ENCODE data around the gene KCNH1. TPM values are rescaled to one million over a fixed set of nuclear protein-coding genes. Genes with fewer than 3 reads are reported as not detected.

Gene KCNH1
- total RNA-seq, 1 experiment from 2014 or later, result 0.17 TPM

DNA sequence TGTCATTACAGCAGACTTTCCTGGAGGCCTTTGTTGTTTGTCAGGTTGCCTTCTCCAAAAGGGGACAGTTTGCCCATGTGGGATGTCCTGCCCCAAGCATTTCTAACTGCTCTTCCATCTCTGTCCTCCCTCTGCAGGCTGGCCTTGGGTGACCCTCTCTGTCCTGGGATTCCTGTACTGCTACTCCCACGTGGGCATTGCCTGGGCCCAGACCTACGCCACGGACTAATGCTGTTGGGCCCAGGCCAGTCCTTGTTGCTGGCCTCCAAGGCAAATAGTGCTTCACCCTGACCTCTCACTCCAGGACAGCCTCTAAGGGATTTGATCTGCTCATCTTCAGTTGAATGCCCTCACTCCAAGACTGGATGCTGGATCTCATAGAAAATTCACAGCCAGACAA is 459.8 kb downstream of the KCNH1 start (continued):
- TF ChIP-seq SMAD4 (CRISPR knock-in tag; IDR thresholded peaks at IDR 0.05) (no peak), JUN (CRISPR knock-in tag; IDR thresholded peaks at IDR 0.05) (no peak), ZBTB21 (CRISPR knock-in tag; IDR thresholded peaks at IDR 0.05; ENCODE audit: borderline replicate concordance) (no peak), ZNF396 (CRISPR knock-in tag; IDR thresholded peaks at IDR 0.05; ENCODE audit: borderline replicate concordance) (no peak), GTF2I (CRISPR knock-in tag; conservative IDR thresholded peaks at IDR 0.05) (no peak), NFYB (CRISPR knock-in tag; conservative IDR thresholded peaks at IDR 0.05; ENCODE audit: low read depth) (no peak)
- TF ChIP-seq, protein P1, sequence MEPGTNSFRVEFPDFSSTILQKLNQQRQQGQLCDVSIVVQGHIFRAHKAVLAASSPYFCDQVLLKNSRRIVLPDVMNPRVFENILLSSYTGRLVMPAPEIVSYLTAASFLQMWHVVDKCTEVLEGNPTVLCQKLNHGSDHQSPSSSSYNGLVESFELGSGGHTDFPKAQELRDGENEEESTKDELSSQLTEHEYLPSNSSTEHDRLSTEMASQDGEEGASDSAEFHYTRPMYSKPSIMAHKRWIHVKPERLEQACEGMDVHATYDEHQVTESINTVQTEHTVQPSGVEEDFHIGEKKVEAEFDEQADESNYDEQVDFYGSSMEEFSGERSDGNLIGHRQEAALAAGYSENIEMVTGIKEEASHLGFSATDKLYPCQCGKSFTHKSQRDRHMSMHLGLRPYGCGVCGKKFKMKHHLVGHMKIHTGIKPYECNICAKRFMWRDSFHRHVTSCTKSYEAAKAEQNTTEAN (CRISPR knock-in tag; IDR thresholded peaks at IDR 0.05), result no peak
- TF ChIP-seq, protein P2, sequence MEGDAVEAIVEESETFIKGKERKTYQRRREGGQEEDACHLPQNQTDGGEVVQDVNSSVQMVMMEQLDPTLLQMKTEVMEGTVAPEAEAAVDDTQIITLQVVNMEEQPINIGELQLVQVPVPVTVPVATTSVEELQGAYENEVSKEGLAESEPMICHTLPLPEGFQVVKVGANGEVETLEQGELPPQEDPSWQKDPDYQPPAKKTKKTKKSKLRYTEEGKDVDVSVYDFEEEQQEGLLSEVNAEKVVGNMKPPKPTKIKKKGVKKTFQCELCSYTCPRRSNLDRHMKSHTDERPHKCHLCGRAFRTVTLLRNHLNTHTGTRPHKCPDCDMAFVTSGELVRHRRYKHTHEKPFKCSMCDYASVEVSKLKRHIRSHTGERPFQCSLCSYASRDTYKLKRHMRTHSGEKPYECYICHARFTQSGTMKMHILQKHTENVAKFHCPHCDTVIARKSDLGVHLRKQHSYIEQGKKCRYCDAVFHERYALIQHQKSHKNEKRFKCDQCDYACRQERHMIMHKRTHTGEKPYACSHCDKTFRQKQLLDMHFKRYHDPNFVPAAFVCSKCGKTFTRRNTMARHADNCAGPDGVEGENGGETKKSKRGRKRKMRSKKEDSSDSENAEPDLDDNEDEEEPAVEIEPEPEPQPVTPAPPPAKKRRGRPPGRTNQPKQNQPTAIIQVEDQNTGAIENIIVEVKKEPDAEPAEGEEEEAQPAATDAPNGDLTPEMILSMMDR (IDR thresholded peaks at IDR 0.05), result no peak
- TF ChIP-seq, protein P3, sequence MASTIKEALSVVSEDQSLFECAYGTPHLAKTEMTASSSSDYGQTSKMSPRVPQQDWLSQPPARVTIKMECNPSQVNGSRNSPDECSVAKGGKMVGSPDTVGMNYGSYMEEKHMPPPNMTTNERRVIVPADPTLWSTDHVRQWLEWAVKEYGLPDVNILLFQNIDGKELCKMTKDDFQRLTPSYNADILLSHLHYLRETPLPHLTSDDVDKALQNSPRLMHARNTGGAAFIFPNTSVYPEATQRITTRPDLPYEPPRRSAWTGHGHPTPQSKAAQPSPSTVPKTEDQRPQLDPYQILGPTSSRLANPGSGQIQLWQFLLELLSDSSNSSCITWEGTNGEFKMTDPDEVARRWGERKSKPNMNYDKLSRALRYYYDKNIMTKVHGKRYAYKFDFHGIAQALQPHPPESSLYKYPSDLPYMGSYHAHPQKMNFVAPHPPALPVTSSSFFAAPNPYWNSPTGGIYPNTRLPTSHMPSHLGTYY (CRISPR knock-in tag; IDR thresholded peaks at IDR 0.05), result no peak

DNA sequence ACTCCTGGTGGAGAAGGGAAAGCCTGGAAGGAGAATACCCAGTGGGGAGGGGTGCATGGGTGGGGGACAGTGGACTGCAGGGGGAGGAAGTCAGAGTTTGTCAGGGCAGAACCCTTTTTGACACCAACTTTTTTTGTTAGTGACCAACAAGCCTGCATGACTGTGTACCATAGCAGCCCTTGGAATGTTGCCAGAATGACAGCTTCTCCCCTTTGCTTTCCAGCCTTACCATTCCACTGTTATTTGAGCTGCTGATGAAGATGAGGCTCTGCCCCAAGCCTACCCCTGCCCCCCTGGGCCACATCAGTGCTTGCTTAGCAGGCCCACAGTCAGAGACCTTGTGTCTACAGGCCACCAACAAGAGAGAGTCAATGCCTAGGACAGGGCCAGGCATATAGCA is 464.0 kb downstream of the KCNH1 start:
- CTCF ChIA-PET, result no interaction called here
- H3K9me3 Mint-ChIP-seq, result no peaks in the 10 kb centered on the region
- POLR2A ChIA-PET, result no interaction called here

More for the DNA sequence above, 464.0 kb downstream of the KCNH1 start:
- Mint-ChIP-seq H3K4me1 (no peaks in the 10 kb centered on the region), H3K4me3 (no peak overlapping the region), H3K36me3 (no peaks in the 10 kb centered on the region), H3K27ac (no peak overlapping the region), H3K27me3 (ENCODE audit: low read depth) (no peaks in the 10 kb centered on the region)
- ATAC-seq, result no peak
- DNase-seq (ENCODE audit: low spot score), result no peak
- TF ChIP-seq ZBTB21 (CRISPR knock-in tag; IDR thresholded peaks at IDR 0.05; ENCODE audit: borderline replicate concordance) (no peak), JAZF1 (CRISPR knock-in tag; IDR thresholded peaks at IDR 0.05) (no peak), SOX15 (CRISPR knock-in tag; IDR thresholded peaks at IDR 0.05) (no peak), CREM (CRISPR knock-in tag; IDR thresholded peaks at IDR 0.05) (no peak), FOXJ3 (CRISPR knock-in tag; IDR thresholded peaks at IDR 0.05; ENCODE audit: borderline replicate concordance) (no peak), GRHL2 (CRISPR knock-in tag; IDR thresholded peaks at IDR 0.05; ENCODE audit: insufficient replicate concordance, severe bottlenecking) (no peak), NR2C2 (CRISPR knock-in tag; IDR thresholded peaks at IDR 0.05) (no peak), SMAD4 (CRISPR knock-in tag; IDR thresholded peaks at IDR 0.05) (no peak)
- TF ChIP-seq, protein P4, sequence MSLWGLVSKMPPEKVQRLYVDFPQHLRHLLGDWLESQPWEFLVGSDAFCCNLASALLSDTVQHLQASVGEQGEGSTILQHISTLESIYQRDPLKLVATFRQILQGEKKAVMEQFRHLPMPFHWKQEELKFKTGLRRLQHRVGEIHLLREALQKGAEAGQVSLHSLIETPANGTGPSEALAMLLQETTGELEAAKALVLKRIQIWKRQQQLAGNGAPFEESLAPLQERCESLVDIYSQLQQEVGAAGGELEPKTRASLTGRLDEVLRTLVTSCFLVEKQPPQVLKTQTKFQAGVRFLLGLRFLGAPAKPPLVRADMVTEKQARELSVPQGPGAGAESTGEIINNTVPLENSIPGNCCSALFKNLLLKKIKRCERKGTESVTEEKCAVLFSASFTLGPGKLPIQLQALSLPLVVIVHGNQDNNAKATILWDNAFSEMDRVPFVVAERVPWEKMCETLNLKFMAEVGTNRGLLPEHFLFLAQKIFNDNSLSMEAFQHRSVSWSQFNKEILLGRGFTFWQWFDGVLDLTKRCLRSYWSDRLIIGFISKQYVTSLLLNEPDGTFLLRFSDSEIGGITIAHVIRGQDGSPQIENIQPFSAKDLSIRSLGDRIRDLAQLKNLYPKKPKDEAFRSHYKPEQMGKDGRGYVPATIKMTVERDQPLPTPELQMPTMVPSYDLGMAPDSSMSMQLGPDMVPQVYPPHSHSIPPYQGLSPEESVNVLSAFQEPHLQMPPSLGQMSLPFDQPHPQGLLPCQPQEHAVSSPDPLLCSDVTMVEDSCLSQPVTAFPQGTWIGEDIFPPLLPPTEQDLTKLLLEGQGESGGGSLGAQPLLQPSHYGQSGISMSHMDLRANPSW (CRISPR knock-in tag; conservative IDR thresholded peaks at IDR 0.05; ENCODE audit: low read depth), result no peak
- TF ChIP-seq, protein P5, sequence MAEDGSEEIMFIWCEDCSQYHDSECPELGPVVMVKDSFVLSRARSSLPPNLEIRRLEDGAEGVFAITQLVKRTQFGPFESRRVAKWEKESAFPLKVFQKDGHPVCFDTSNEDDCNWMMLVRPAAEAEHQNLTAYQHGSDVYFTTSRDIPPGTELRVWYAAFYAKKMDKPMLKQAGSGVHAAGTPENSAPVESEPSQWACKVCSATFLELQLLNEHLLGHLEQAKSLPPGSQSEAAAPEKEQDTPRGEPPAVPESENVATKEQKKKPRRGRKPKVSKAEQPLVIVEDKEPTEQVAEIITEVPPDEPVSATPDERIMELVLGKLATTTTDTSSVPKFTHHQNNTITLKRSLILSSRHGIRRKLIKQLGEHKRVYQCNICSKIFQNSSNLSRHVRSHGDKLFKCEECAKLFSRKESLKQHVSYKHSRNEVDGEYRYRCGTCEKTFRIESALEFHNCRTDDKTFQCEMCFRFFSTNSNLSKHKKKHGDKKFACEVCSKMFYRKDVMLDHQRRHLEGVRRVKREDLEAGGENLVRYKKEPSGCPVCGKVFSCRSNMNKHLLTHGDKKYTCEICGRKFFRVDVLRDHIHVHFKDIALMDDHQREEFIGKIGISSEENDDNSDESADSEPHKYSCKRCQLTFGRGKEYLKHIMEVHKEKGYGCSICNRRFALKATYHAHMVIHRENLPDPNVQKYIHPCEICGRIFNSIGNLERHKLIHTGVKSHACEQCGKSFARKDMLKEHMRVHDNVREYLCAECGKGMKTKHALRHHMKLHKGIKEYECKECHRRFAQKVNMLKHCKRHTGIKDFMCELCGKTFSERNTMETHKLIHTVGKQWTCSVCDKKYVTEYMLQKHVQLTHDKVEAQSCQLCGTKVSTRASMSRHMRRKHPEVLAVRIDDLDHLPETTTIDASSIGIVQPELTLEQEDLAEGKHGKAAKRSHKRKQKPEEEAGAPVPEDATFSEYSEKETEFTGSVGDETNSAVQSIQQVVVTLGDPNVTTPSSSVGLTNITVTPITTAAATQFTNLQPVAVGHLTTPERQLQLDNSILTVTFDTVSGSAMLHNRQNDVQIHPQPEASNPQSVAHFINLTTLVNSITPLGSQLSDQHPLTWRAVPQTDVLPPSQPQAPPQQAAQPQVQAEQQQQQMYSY (CRISPR knock-in tag; IDR thresholded peaks at IDR 0.05), result no peak
- TF ChIP-seq, protein P1 (CRISPR knock-in tag; IDR thresholded peaks at IDR 0.05), result no peak
